IMR-90 (cell line): ENCODE measurements around the gene CAPN7. TPM values are rescaled to one million over a fixed set of nuclear protein-coding genes. Genes with fewer than 3 reads are reported as not detected.

Experiments used
- ATAC-seq: fragments of 200-7000 bp; cut with Tn5 transposase; 2 replicates; pipeline ENCODE4 v1.9.1; 2020; ENCODE audit warnings: low read depth, mild to moderate bottlenecking, moderate library complexity
- BruUV-seq: library from RNA; stranded (reverse); fragments of 400-500 nt; replicated peaks from 2 replicates; lab custom pipeline; 2021; lab: Mats Ljungman, UMichigan
- CTCF ChIA-PET: fragments of 300-600 bp; formaldehyde crosslinking; extraction: SDS; loops from one replicate; lab custom pipeline; 2021; ENCODE audit warnings: antibody characterized with exemption; lab: Yijun Ruan, JAX
- POLR2A ChIA-PET: fragments of 300-600 bp; sonication (Branson Sonifier 250); formaldehyde crosslinking; loops from one replicate; lab custom pipeline; 2022; ENCODE audit warnings: antibody characterized with exemption; ENCODE audit not compliant: unreplicated experiment; lab: Charles Lee
- DNase-seq: peaks from one replicate; pipeline ENCODE4 v3.0.0; 2013
- H2AFZ ChIP-seq: replicated peaks from 2 replicates; pipeline ENCODE3; 2013; ENCODE audit warnings: low read length, mild to moderate bottlenecking; ENCODE audit not compliant: poor library complexity
- H2AK5ac ChIP-seq: 2 replicates; pipeline ENCODE4 v1.6.1; 2013; ENCODE audit warnings: low read depth, low read length, inconsistent platforms
- H2AK9ac ChIP-seq: replicated peaks from 2 replicates; pipeline ENCODE3; 2013; ENCODE audit warnings: mild to moderate bottlenecking, low read depth, low read length, moderate library complexity; ENCODE audit not compliant: poor library complexity
- H2BK120ac ChIP-seq: 2 replicates; pipeline ENCODE4 v1.6.1; 2013; ENCODE audit warnings: low read depth, low read length, inconsistent platforms
- H2BK15ac ChIP-seq: 3 replicates; pipeline ENCODE4 v1.6.1; 2013; ENCODE audit warnings: low read depth, low read length, inconsistent platforms
- H2BK20ac ChIP-seq: 2 replicates; pipeline ENCODE4 v1.6.1; 2013; ENCODE audit warnings: low read depth, mild to moderate bottlenecking, inconsistent platforms, low read length, moderate library complexity
- H2BK5ac ChIP-seq: 2 replicates; pipeline ENCODE4 v1.6.1; 2013; ENCODE audit warnings: mild to moderate bottlenecking, low read depth, low read length, inconsistent platforms; ENCODE audit not compliant: poor library complexity, severe bottlenecking
- H3K14ac ChIP-seq: replicated peaks from 2 replicates; pipeline ENCODE4 v1.6.1; 2013; ENCODE audit warnings: low read depth, low read length, inconsistent platforms
- H3K18ac ChIP-seq: 2 replicates; pipeline ENCODE4 v1.6.1; 2013; ENCODE audit warnings: low read depth, low read length, control low read depth
- H3K23ac ChIP-seq: 2 replicates; pipeline ENCODE4 v1.6.1; 2013; ENCODE audit warnings: low read depth, low read length, inconsistent platforms
- H3K27ac ChIP-seq: 2 replicates; pipeline ENCODE4 v1.5.1; 2013; ENCODE audit warnings: mild to moderate bottlenecking, control low read depth, low read length; ENCODE audit not compliant: insufficient read depth
- H3K27me3 ChIP-seq: 2 replicates; pipeline ENCODE4 v1.6.1; 2013; ENCODE audit warnings: low read length; ENCODE audit not compliant: control insufficient read depth, insufficient read depth
- H3K36me3 ChIP-seq: 2 replicates; pipeline ENCODE4 v1.6.1; 2013; ENCODE audit warnings: low read length, mixed read lengths; ENCODE audit not compliant: control insufficient read depth, insufficient read depth
- H3K4ac ChIP-seq: 2 replicates; pipeline ENCODE4 v1.6.1; 2013; ENCODE audit warnings: low read depth, low read length, inconsistent platforms
- H3K4me1 ChIP-seq: 2 replicates; pipeline ENCODE4 v1.6.1; 2013; ENCODE audit warnings: low read length, mixed read lengths; ENCODE audit not compliant: control insufficient read depth, insufficient read depth
- H3K4me2 ChIP-seq: 2 replicates; pipeline ENCODE4 v1.6.1; 2013; ENCODE audit warnings: low read depth, mild to moderate bottlenecking, control low read depth, low read length, moderate library complexity
- H3K4me3 ChIP-seq: 2 replicates; pipeline ENCODE4 v1.5.1; 2013; ENCODE audit warnings: low read depth, mild to moderate bottlenecking, control low read depth, low read length, moderate library complexity; ENCODE audit not compliant: insufficient read depth
- H3K56ac ChIP-seq: 2 replicates; pipeline ENCODE4 v1.6.1; 2013; ENCODE audit warnings: low read length, inconsistent platforms; ENCODE audit not compliant: insufficient read depth; ENCODE audit errors: extremely low read depth
- H3K79me1 ChIP-seq, 2 experiments: 2 replicates each; pipeline ENCODE4 v1.6.1; 2013; ENCODE audit warnings: low read length in 2 of 2, inconsistent platforms in 1 of 2, low read depth in 1 of 2
- H3K9ac ChIP-seq: 2 replicates; pipeline ENCODE4 v1.6.1; 2013; ENCODE audit warnings: low read depth, low read length, control low read depth
- H3K9me1 ChIP-seq: 2 replicates; pipeline ENCODE4 v1.6.1; 2013; ENCODE audit warnings: low read length, inconsistent platforms; ENCODE audit not compliant: insufficient read depth
- H3K9me3 ChIP-seq: 2 replicates; pipeline ENCODE4 v1.6.1; 2013; ENCODE audit warnings: low read length; ENCODE audit not compliant: control insufficient read depth, insufficient read depth
- H4K20me1 ChIP-seq: 2 replicates; pipeline ENCODE4 v1.6.1; 2013; ENCODE audit warnings: low read length, inconsistent platforms; ENCODE audit not compliant: insufficient read depth
- H4K5ac ChIP-seq: 2 replicates; pipeline ENCODE4 v1.6.1; 2013; ENCODE audit warnings: mild to moderate bottlenecking, low read depth, low read length, control low read depth
- H4K8ac ChIP-seq, 2 experiments: 2 replicates each; pipeline ENCODE4 v1.6.1; 2013; ENCODE audit warnings: low read depth in 2 of 2, low read length in 2 of 2, control low read depth in 1 of 2, inconsistent platforms in 1 of 2
- H4K91ac ChIP-seq: 2 replicates; pipeline ENCODE4 v1.6.1; 2013; ENCODE audit warnings: low read depth, low read length, inconsistent platforms; ENCODE audit not compliant: insufficient read depth
- BHLHE40 ChIP-seq: fragments of 150-350 bp; IDR thresholded peaks from 2 replicates; pipeline ENCODE4 v1.6.1; 2016; ENCODE audit warnings: mild to moderate bottlenecking, low read depth, low read length
- CEBPB ChIP-seq: IDR thresholded peaks from 2 replicates; pipeline ENCODE4 v1.6.1; 2012; ENCODE audit warnings: low read depth, low read length, improper control_type of control experiment
- CHD1 ChIP-seq: IDR thresholded peaks from 2 replicates; pipeline ENCODE4 v1.6.1; 2012; ENCODE audit warnings: low read depth, low read length, improper control_type of control experiment
- FOS ChIP-seq: fragments of 150-350 bp; IDR thresholded peaks from 2 replicates; pipeline ENCODE4 v1.6.1; 2016; ENCODE audit warnings: low read depth, low read length
- MAFK ChIP-seq: IDR thresholded peaks from 2 replicates; pipeline ENCODE4 v1.6.1; 2012; ENCODE audit warnings: low read depth, low read length, improper control_type of control experiment
- MAZ ChIP-seq: IDR thresholded peaks from 2 replicates; pipeline ENCODE4 v1.6.1; 2012; ENCODE audit warnings: low read depth, mild to moderate bottlenecking, low read length, improper control_type of control experiment, moderate library complexity, borderline replicate concordance
- MXI1 ChIP-seq: IDR thresholded peaks from 2 replicates; pipeline ENCODE4 v1.6.1; 2012; ENCODE audit warnings: low read depth, mild to moderate bottlenecking, low read length, moderate library complexity, borderline replicate concordance
- NFE2L2 ChIP-seq: fragments of 150-350 bp; IDR thresholded peaks from 2 replicates; pipeline ENCODE4 v1.6.1; 2016; ENCODE audit warnings: low read depth, mild to moderate bottlenecking, low read length
- POLR2A ChIP-seq: IDR thresholded peaks from 2 replicates; pipeline ENCODE4 v1.6.1; 2012; ENCODE audit warnings: mild to moderate bottlenecking, low read depth, low read length
- RAD21 ChIP-seq: IDR thresholded peaks from 2 replicates; pipeline ENCODE4 v1.6.1; 2012; ENCODE audit warnings: low read length, improper control_type of control experiment
- RCOR1 ChIP-seq: IDR thresholded peaks from 2 replicates; pipeline ENCODE4 v1.6.1; 2012; ENCODE audit warnings: mild to moderate bottlenecking, low read length, improper control_type of control experiment; ENCODE audit not compliant: insufficient replicate concordance
- RFX5 ChIP-seq: IDR thresholded peaks from 2 replicates; pipeline ENCODE4 v1.8.0; 2012; ENCODE audit warnings: low read depth, mild to moderate bottlenecking, low read length, moderate library complexity
- SMC3 ChIP-seq: fragments of 150-350 bp; IDR thresholded peaks from 2 replicates; pipeline ENCODE4 v1.6.1; 2016; ENCODE audit warnings: low read depth, mild to moderate bottlenecking, antibody characterized with exemption, low read length, moderate library complexity
- USF2 ChIP-seq: fragments of 150-350 bp; IDR thresholded peaks from 2 replicates; pipeline ENCODE4 v1.6.1; 2017; ENCODE audit warnings: mild to moderate bottlenecking, antibody characterized with exemption, low read length, low read depth
- WGBS, 2 experiments: methylation state at CpG; one replicate each; pipeline versions ENCODE4 v1.1.5 to v1.1.7; 2013; ENCODE audit warnings: missing lambda C conversion rate in 2 of 2; ENCODE audit not compliant: insufficient read length in 1 of 2; ENCODE audit errors: extremely low coverage in 2 of 2; 5-methylcytosine and 5-hydroxymethylcytosine counted together
- dilution Hi-C: fragments of 300-500 bp; cut with HindIII; formaldehyde crosslinking; loops from one replicate; pipeline ENCODE4 v1.14.3; 2018; ENCODE audit warnings: low sequenced_read_pairs; ENCODE audit not compliant: unreplicated experiment
- in situ Hi-C: fragments of 300-500 bp; cut with MboI; formaldehyde crosslinking; loops from 3 replicates; pipeline ENCODE4 v1.14.3; 2019; ENCODE audit warnings: low sequenced_read_pairs, inconsistent platforms, mixed read lengths
- intact Hi-C: fragments of 100-400 bp; cut with micrococcal nuclease; formaldehyde crosslinking; loops from 2 replicates; pipeline ENCODE4 v1.10.0; 2022
- polyA plus RNA-seq, 3 experiments: library from polyadenylated mRNA; depleted of rRNA; stranded (reverse); fragments of >200 nt; gene quantifications; 2 replicates each; pipeline ENCODE4 v1.2.3, GENCODE V29; 2012; ENCODE audit warnings: low replicate concordance in 1 of 3
- total RNA-seq: library from RNA; depleted of rRNA; stranded (reverse); fragments of >200 nt; gene quantifications from 2 replicates; pipeline ENCODE4 v1.2.3, GENCODE V29; 2012
- TF ChIP-seq, protein P1 (sequence below): conservative IDR thresholded peaks from 2 replicates; pipeline ENCODE4 v1.5.1; 2012; ENCODE audit warnings: mild to moderate bottlenecking, low read depth, low read length, improper control_type of control experiment
- TF ChIP-seq, protein P2 (sequence below): fragments of 150-350 bp; IDR thresholded peaks from 2 replicates; pipeline ENCODE4 v1.6.1; 2016; ENCODE audit warnings: low read depth, mild to moderate bottlenecking, low read length, moderate library complexity, borderline replicate concordance

CAPN7 gene
- total and polyA plus RNA-seq, 2 of the 4 experiments (the other 2 are of a cell fraction): 14.5 to 21.3 TPM

GRCh38 chr3:15253023-15253697 is 47.1 kb downstream of the CAPN7 start:
- H2BK20ac ChIP-seq: no peak overlapping the region
- no peaks in the 10 kb centered on the region for H3K27me3 ChIP-seq
- H3K9ac ChIP-seq: no peak overlapping the region
- ChIA-PET CTCF (no interaction called here), POLR2A (no interaction called here)
- H3K27ac ChIP-seq: no peak overlapping the region
- H3K4me1 ChIP-seq: no peaks in the 10 kb centered on the region
- dilution Hi-C loops: no loop called here
- no peak overlapping the region for H3K23ac ChIP-seq
- no peak overlapping the region for H3K4ac ChIP-seq
- H3K4me2 ChIP-seq: no peak overlapping the region
- H3K56ac ChIP-seq: no peak overlapping the region
- H2AFZ ChIP-seq: no peak overlapping the region
- no peaks in the 10 kb centered on the region for H3K79me1 ChIP-seq
- no peak overlapping the region for H2BK15ac ChIP-seq
- H3K9me1 ChIP-seq: no peaks in the 10 kb centered on the region
- no TSS peak for BruUV-seq
- in situ Hi-C loops: no loop called here
- no peak overlapping the region for H2BK120ac ChIP-seq
- TF ChIP-seq SMC3 (no peak), POLR2A (no peak), MAZ (no peak), USF2 (no peak), MXI1 (no peak), CHD1 (no peak), RCOR1 (no peak), MAFK (no peak), RAD21 (no peak), FOS (no peak), RFX5 (no peak), CEBPB (no peak), NFE2L2 (no peak), BHLHE40 (no peak)
- TF ChIP-seq, protein P1, sequence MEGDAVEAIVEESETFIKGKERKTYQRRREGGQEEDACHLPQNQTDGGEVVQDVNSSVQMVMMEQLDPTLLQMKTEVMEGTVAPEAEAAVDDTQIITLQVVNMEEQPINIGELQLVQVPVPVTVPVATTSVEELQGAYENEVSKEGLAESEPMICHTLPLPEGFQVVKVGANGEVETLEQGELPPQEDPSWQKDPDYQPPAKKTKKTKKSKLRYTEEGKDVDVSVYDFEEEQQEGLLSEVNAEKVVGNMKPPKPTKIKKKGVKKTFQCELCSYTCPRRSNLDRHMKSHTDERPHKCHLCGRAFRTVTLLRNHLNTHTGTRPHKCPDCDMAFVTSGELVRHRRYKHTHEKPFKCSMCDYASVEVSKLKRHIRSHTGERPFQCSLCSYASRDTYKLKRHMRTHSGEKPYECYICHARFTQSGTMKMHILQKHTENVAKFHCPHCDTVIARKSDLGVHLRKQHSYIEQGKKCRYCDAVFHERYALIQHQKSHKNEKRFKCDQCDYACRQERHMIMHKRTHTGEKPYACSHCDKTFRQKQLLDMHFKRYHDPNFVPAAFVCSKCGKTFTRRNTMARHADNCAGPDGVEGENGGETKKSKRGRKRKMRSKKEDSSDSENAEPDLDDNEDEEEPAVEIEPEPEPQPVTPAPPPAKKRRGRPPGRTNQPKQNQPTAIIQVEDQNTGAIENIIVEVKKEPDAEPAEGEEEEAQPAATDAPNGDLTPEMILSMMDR: no peak
- TF ChIP-seq, protein P2, sequence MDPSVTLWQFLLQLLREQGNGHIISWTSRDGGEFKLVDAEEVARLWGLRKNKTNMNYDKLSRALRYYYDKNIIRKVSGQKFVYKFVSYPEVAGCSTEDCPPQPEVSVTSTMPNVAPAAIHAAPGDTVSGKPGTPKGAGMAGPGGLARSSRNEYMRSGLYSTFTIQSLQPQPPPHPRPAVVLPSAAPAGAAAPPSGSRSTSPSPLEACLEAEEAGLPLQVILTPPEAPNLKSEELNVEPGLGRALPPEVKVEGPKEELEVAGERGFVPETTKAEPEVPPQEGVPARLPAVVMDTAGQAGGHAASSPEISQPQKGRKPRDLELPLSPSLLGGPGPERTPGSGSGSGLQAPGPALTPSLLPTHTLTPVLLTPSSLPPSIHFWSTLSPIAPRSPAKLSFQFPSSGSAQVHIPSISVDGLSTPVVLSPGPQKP: no peak
- no peak for ATAC-seq
- H4K91ac ChIP-seq: no peak overlapping the region
- no peak overlapping the region for H3K4me3 ChIP-seq
- no peak overlapping the region for H2BK5ac ChIP-seq
- H3K36me3 ChIP-seq: peaks cover 44% of the 10 kb centered on the region
- no peak overlapping the region for H3K14ac ChIP-seq
- WGBS, 2 experiments: 100% methylated on average over 4 of the region's 7 CpGs; no CpG with 5 or more reads in 1 of the 2 experiments
- H4K8ac ChIP-seq: no peak overlapping the region
- no peaks in the 10 kb centered on the region for H3K9me3 ChIP-seq
- H2AK9ac ChIP-seq: no peak overlapping the region
- no peak overlapping the region for H4K5ac ChIP-seq
- intact Hi-C loops: loop anchor here (5.0 to 10.0 kb wide), 2 partner anchors 36 to 442 kb away; no protein-coding TSS in a partner anchor
- H2AK5ac ChIP-seq: no peak overlapping the region
- no peak for DNase-seq
- H3K18ac ChIP-seq: no peak overlapping the region
- H4K20me1 ChIP-seq: no peaks in the 10 kb centered on the region; the same call in 1 of the 2 replicates
